HG03520 (cell line): ENCODE measurements around the gene CACNA1C.

Experiments used
- ATAC-seq: cut with Tn5 transposase; IDR thresholded peaks from one replicate; pipeline ENCODE4 v1.9.1; 2021; ENCODE audit warnings: mild to moderate bottlenecking, moderate library complexity; ENCODE audit not compliant: unreplicated experiment

Gene CACNA1C

DNA sequence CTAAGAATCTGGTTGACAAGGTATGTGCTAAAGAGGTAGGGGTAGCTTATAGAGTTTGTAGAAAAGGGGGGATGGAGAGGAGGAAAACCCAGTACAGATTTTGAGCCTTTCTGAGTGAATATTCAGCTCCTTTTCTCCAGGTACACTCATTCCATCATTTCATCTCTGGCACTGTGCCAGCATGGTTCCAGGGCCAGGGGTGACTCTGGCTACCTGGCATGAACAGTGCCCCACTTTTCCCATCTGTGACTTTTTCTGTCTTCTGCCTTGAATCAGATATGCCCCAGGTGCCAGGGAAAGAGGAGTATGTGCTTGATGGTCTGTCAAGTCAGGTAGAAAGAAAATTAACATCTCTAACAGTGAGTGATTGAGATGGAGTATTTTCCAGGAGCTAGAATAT lies 175.7 kb downstream of the CACNA1C start:
- no peak for ATAC-seq

DNA sequence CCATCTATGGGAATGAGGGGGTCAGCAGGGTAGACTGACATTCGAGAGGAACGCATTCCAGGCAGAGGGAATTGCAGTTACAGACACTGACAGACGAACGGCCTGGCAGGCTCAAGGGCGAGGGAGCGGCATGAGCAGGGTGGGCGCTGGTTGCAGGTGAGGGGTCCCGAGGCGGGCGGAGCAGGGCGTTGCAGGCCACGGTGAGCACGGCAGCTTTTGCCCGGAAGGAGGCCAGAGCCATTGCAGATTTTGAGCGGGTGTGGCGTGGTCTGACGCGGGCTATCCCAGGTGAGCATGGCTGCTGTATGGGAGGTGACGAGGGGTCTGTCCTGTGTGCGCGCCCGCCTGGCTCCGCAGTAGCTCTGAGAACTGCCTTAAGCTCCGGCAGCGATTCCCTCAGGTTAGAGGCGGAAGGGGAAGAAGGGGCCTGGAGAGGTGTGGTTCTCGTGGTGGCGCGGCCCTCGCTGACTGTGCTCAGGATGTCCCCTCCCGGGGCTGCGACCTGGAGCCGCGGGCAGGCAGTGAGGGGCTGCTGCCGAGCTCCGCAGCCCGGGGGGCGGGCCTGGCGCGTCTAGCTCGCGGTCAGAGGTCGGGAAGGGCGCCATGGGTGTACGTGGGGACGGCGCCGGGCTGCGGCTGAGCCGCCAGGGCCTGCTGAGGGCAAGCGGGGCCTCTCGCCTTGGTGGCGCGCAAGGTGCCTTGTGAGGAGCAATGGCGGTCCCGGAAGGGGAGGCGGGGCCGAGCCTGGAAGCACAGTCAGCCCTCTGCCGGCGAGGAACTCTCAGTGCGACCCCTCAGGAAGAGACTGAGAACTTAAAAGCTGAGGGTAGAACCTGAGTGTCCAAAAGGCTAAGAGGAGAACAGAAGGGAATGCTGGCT lies 177.1 kb downstream of the CACNA1C start:
- ATAC-seq, result no peak

DNA sequence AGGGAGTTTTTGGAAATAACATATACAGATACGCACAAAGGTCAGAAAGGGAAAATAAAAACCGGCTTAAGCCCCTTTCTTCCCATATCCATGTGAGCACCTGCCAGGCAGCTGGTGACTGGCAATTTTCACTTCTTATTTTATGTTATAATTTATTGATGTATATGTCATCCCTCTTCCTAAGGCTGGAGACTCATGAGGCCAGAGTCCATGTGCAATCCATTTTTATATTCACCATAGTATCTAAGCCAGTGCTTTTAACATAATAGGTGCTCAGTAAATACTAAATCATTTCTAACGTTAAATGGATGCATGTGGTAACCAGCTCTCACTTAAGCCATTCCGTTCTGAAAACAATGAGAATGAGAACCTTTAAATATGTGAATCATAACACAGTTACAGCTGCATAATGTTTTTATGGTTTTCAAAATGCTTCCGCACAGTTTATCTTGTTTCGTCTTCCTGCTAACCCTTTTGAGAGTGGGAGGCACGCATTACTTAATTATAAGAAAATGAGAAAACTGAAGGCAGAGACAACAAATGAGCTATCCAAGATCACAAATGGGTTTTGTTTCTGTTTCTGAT lies 178.3 kb downstream of the CACNA1C start:
- ATAC-seq, result no peak

DNA sequence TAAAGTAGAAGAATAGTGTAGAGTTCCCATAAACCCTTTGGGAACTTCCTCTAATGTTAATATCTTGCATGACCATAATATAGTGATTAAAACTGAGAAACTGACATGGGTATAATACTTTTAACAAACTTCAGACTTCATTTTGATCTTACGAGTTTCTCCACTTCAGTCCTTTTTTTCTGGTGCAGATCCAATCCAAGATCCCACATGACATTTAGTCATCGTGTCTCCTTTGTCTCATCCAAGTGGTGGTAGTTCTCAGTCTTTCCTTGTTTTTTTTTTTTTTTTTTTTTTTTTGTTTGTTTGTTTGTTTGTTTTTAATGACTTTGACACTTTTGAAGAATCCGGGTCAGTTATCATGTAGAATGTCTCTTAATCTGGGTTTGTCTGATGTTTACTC lies 179.2 kb downstream of the CACNA1C start:
- ATAC-seq, result no peak

DNA sequence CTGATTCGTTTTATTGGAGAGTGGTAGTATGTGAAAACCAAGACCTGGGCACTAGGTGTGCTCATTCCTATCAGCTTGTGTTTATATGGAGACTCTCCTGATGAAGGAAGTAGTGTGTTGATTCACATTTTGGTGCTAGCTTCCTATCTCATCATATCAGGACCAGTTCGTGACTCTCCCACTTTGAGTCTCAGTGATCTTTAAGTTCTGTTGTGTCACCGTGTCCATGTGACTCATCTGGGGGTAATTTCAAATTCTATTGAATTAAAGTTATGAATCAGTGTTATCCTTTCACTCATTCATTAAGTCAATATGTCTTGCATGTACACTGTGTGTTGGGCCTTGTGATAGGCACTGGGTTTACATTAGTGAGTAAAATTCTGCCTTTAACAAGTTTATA lies 180.2 kb downstream of the CACNA1C start:
- ATAC-seq, result no peak

DNA sequence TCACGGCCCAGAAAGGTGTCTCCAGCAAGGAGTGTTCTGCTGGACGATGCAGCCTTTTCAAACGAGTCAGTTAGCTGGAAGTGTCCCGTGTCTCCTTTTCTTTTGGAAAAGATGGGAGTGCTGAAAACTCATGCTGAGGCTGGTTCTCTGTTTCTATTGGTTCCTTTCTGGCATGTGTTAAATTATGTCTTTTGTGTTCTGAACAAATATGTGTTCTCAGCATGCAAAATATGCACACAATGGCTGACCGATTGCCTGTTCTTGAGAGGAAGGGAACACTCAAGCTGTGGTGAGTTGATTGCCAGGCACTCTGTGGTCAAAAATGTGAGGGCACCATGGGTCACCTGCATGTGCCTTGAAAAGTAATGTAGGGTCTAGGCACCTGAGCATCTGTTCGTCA lies 181.3 kb downstream of the CACNA1C start:
- no peak for ATAC-seq

GRCh38 chr12:2234646-2235350 lies 182.0 kb downstream of the CACNA1C start:
- ATAC-seq, result no peak

GRCh38 chr12:2236506-2237294 lies 183.9 kb downstream of the CACNA1C start:
- no peak for ATAC-seq

GRCh38 chr12:2238111-2238510 lies 185.3 kb downstream of the CACNA1C start:
- no peak for ATAC-seq

GRCh38 chr12:2239381-2239871 lies 186.6 kb downstream of the CACNA1C start:
- no peak for ATAC-seq

GRCh38 chr12:2240390-2240789 lies 187.6 kb downstream of the CACNA1C start:
- no peak for ATAC-seq

GRCh38 chr12:2240984-2241383 lies 188.2 kb downstream of the CACNA1C start:
- ATAC-seq, result no peak

- no peak for ATAC-seq
Observed at GRCh38 chr12:2242216-2242615, 189.4 kb downstream of the CACNA1C start.

DNA sequence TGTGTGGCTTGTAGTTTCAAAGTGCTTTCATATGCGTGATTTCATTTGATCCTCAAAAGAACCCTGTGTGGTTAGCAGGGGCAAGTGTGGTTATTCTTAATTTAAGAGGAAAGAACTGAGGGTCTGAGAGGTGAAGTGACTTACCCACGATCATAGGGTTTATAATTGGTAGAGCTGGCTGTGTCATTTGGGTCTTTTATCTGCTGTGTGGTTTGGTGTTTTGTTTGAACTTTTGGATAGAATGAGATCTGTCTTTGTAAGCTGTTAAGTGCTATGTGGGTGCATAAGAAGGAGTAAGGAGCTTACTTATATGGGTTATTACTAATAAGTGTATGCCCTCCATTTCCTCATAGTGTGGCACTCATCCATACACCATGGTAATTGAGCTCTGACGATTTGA lies 190.0 kb downstream of the CACNA1C start:
- ATAC-seq, result no peak

DNA sequence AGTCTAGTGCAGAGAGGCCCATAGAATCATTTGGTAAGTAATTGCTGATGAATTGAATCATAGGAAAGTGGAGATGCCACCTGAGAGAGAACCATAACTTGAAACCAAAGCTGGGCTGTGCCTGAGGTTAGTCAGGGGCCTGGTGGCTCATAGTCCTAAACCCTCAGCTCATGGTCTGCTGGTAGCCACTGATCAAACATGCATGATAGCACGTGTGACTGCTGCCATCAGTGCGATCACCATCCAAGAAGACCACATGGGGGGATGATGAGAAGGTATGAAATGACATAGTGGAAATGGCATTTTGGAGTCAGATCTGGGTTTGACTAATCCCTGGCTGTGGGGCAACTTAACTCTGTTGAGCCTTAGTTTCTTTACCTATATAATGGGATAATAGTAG lies 190.5 kb downstream of the CACNA1C start:
- ATAC-seq, result no peak

DNA sequence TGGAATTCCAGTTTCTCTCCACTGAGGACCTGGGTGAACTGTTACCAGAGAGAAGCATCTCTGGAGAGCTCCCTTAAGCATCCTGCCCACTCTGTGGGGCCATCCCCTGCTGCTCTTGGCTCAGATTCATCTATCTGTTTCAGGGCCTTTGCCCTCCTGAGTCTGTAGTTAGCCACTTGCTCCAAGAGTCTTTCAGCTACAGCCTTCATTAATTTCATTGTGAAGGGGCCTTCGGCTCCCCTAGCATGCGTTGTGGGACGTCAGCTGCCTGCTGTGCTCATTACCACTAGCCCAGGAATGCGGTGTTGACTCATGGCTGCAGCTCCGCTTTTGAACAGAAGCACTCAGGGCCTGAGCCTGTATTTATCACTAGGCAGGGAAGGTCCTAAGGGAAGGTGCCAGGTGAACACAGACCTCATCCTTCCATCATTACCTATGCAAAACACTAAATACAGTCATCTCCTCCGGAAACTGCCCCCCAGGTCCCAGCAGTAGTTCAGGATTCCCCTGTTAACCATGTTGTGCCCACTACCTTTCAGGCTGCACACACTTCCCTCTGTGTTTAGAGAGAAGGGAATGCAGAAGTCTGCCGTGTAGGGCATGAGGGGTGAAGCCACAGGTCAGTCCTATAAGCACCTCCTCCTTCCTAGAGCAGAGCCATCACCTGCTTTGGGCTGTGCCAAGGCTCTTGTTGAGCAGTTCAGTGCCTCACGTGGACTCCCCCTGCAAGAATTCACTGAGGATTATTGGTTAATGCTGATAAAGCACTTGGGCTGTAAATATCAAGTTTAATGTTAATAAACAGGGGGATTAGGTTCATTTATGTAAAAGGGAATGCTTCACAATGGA lies 191.4 kb downstream of the CACNA1C start:
- no peak for ATAC-seq

- no peak for ATAC-seq
Observed at GRCh38 chr12:2246358-2246757, 193.6 kb downstream of the CACNA1C start.

DNA sequence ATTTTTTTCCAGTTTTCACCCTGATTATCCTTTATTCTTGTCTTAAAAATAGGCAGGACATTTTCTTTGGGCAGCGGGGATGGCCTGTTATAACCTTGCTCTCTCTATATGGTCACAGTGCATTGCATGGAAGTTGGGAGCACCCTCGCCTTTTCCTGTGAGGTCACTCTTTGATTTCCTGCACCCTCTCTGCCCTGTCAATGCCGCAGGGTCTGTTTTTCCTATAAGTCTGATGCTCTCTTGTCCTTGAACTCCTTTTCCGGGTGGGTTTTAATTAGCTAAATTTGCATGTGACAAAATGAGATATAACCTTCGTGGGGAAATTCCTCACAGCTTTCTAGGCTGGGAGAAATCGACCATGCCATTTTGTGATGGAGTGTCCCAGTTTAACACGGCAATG lies 194.3 kb downstream of the CACNA1C start:
- ATAC-seq, result no peak

GRCh38 chr12:2247596-2247995 lies 194.8 kb downstream of the CACNA1C start:
- no peak for ATAC-seq
